ENCODE results near the gene CLC.
"Not testable (repeated sequence)": the region's sequence is repeated elsewhere in the genome, so short reads cannot be mapped to it uniquely, and the experiment has no call there.

Gene CLC

GRCh38 chr19:39737891-39738290 is at the start of gene CLC:
Gene CLC (minus strand): TSS chr19:39738029. CDS start chr19:39737952, 77 bp downstream.
- no peak for DNase-seq (ENCODE audit: low spot score)

- no peak for DNase-seq (ENCODE audit: low spot score)
Observed at GRCh38 chr19:39780894-39781293, 43.1 kb upstream of the CLC start.

- no peak for DNase-seq (ENCODE audit: low spot score)
Observed at GRCh38 chr19:39778763-39779162, 40.9 kb upstream of the CLC start, which contains the start of gene LEUTX. Gene LEUTX (plus strand): TSS chr19:39778854. CDS start chr19:39778921, 67 bp downstream.

GRCh38 chr19:39768786-39769185 is 31.0 kb upstream of the CLC start:
- DNase-seq (ENCODE audit: low spot score) = no peak

- no peak for DNase-seq (ENCODE audit: low spot score)
Observed at GRCh38 chr19:39768334-39768733, 30.5 kb upstream of the CLC start.

- peak; percentile 7 for DNase-seq (ENCODE audit: low spot score)
Observed at GRCh38 chr19:39765091-39766076, 27.6 kb upstream of the CLC start.

- DNase-seq (ENCODE audit: low spot score) = not testable (repeated sequence)
Observed at GRCh38 chr19:39761851-39762250, 24.0 kb upstream of the CLC start.

GRCh38 chr19:39759457-39760184 is 21.8 kb upstream of the CLC start:
- no peak for DNase-seq (ENCODE audit: low spot score)

- no peak for DNase-seq (ENCODE audit: low spot score)
Observed at GRCh38 chr19:39754971-39755370, 17.1 kb upstream of the CLC start.

- no peak for DNase-seq (ENCODE audit: low spot score)
Observed at GRCh38 chr19:39754544-39754943, 16.7 kb upstream of the CLC start.

- DNase-seq (ENCODE audit: low spot score) = no peak
Observed at GRCh38 chr19:39752795-39753194, 15.0 kb upstream of the CLC start.

- no peak for DNase-seq (ENCODE audit: low spot score)
Observed at GRCh38 chr19:39752390-39752789, 14.6 kb upstream of the CLC start.

- DNase-seq (ENCODE audit: low spot score) = no peak
Observed at GRCh38 chr19:39749981-39750380, 12.2 kb upstream of the CLC start.

GRCh38 chr19:39746836-39747529 is 9.2 kb upstream of the CLC start:
- DNase-seq (ENCODE audit: low spot score) = no peak

GRCh38 chr19:39745643-39746042 is 7.8 kb upstream of the CLC start:
- peak; percentile 13 for DNase-seq (ENCODE audit: low spot score)

GRCh38 chr19:39740395-39740794 is 2.6 kb upstream of the CLC start:
- no peak for DNase-seq (ENCODE audit: low spot score)

GRCh38 chr19:39738814-39739213 is 985 bp upstream of the CLC start:
- no peak for DNase-seq (ENCODE audit: low spot score)

GRCh38 chr19:39737351-39737750 is 478 bp downstream of the CLC start:
- no peak for DNase-seq (ENCODE audit: low spot score)

GRCh38 chr19:39736088-39736487 is 1.7 kb downstream of the CLC start:
- DNase-seq (ENCODE audit: low spot score) = no peak

GRCh38 chr19:39735688-39736087 is 2.1 kb downstream of the CLC start:
- DNase-seq (ENCODE audit: low spot score) = no peak

- no peak for DNase-seq (ENCODE audit: low spot score)
Observed at GRCh38 chr19:39733841-39734240, 4.0 kb downstream of the CLC start.

GRCh38 chr19:39731685-39732084 is 6.1 kb downstream of the CLC start:
- DNase-seq (ENCODE audit: low spot score) = no peak

Measured in Ammon's horn (tissue), 1 donor.